Activated CD4-positive, alpha-beta T cell treated with anti-CD3 and anti-CD28 coated beads, Interleukin-10, Interleukin-2, amounts not matched to agents 100 ng/mL and 50 ng/mL, durations not matched to agents 16 hours and 8 hours (primary cell): Measurements from ENCODE around the gene PPP2R2C.
A peak's percentile ranks its signal among the peaks of the same experiment; 100 is the strongest.

Source experiments
- DNase-seq: peaks from one replicate; pipeline ENCODE4 v3.0.0-alpha.2; 2020

The PPP2R2C gene

GRCh38 chr4:6278801-6279197 lies 193.6 kb downstream of the PPP2R2C start:
- DNase-seq: peak; percentile 58

DNA sequence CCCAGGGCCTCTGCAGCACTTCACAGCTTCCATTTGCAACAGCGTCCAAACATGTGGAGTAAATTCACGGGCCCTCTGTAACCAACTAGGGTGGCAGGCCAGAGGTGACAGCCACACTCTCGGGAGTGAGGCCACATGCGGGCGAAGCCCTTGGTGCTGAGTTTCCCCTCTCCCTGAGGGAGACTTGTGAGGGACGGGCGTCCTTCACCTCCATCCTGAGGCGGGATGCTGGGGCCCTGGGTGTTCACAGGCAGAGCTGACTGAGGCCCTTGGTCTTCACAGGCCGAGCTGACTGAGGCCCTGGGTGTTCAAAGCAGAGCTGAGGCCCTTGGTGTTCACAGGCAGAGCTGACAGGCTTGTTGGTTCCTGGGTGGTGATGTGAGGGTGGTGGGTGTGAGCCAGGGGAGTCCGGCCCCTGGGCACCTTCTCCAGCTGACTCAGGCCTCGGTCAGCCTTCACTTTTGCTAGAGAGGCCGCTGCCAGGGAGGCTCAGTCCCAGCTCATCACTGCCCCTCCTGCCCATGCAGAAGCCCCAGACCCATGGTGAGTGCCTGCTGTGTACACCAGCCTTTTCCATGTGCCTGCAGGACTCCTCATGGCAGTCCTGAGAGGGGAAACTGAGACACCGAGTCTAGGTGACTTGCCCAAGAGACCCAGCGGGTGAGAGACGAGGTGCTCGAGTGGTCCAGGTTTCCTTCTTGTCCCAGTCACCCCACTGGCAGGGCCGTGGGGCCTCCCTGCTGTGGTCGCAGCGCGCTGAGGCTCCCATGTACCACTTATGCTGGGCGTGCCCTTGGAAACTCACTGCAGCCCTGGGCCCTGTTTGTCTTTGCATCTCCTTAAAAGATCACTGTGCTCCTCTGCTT lies 194.2 kb downstream of the PPP2R2C start:
- DNase-seq: no peak

DNA sequence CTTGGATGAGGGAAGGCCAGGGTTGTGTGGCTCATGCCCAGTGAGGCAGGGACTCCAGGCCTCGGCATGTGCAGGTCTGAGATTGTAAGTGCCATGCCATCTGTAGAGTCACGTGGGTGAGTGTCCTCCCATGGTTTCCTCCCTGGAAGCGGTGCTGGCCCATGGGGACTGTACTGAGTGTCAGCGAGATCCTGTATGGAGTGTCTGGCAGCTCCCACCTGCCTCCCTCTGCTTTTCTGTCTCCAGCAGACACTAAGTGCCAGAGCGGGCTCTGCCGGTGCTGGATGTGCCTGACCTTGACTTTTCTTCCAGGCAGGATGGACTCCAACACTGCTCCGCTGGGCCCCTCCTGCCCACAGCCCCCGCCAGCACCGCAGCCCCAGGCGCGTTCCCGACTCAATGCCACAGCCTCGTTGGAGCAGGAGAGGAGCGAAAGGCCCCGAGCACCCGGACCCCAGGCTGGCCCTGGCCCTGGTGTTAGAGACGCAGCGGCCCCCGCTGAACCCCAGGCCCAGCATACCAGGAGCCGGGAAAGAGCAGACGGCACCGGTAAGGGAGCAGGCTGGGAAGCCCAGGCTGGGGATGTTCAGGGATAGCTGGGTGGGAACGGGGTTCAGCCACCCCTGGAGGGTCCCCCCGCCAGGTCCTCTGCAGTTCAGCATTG lies 195.1 kb downstream of the PPP2R2C start:
- DNase-seq: no peak

DNA sequence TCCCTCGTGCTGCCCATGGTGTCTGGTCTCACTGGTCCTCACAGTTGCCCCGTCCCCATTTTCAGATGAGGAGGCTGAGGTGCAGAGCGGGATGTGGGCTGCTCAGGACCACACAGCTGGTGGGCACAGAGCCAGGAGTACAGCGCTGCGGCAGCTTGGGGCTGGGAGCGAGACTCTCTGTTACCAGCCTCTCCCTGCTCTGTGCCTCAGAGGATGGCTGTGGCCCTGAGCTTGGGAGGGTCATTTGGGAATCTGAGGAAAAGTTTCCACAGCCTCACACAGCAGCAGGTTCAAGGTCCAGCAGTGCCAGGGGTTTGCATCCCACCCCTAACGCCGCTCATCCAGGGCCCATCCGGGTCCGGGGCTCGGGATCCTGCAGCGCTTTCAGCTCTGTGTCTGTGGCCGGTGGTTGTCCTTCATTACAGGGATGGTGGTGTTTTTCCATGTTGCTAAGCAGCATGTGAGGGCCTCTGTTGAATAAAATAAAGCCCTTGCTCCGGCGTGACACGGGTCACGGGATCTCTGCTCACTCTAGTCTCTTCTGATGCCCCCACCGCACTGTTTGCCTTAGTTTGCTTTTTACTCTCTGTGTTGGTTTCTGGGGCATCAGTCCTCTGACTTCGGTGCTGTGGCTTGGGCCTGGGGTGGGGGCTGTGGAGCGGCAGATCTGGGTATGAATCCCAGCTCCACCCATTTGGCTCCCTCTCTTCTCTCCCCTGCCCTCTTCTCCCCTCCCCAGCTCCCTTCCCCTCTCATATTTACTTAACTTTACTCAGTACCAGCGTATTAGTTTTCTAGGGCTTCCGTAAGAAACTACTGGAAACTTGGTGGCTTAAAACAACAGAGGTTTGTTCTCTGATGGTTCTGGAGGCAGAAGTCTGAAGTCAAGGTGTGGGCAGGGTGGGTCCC lies 196.3 kb downstream of the PPP2R2C start:
- no peak for DNase-seq

- DNase-seq: no peak
Measured at GRCh38 chr4:6275351-6275750, 197.1 kb downstream of the PPP2R2C start.

- no peak for DNase-seq
Measured at GRCh38 chr4:6273661-6273990, 198.8 kb downstream of the PPP2R2C start.

- no peak for DNase-seq
Measured at GRCh38 chr4:6272863-6273660, 199.4 kb downstream of the PPP2R2C start.

- no peak for DNase-seq
Measured at GRCh38 chr4:6271701-6272465, 200.5 kb downstream of the PPP2R2C start.

DNA sequence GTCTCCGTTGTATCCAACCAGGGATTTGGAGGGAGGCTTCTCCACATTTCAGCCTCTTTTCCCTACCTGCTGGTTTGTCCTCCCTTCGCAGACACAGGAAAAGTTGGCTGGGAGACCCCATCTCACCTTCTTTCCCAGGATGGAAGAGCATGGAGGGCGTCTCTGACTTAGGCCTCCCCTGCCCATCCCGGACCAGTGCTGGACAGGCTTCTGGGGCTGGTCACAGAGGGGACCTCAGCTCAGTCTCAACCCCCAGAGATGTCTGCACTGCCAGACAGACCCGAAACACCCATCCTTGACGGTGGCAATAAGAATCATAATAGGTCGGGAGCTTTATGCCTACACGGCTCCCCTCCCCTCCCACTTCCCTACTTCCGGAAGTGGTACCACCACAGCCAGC lies 201.2 kb downstream of the PPP2R2C start:
- no peak for DNase-seq

DNA sequence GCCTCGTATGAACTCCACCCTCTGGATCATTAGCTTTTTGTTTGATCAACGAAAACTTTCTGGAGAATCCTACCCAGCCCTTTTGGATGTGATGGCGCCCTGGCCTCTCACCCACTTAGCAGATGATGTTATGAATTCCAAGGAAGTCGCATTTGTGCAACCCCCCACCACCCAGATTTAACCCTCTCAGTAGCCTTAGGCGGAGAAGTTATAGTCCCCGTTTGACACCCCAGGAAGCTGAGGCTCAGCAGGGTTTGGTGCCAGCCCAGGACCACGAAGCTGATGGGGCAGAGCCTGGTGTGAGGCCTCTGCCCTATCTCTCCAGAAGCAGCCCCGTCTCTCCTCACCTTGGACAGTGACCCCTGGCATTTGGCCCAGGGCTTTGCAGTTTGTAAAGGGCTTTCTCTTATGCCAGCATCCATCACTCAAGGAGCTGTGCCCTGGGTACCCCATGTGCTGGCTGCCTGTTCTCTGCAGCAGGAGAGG lies 201.7 kb downstream of the PPP2R2C start:
- no peak for DNase-seq
